ENCODE data around the gene GABPB1. TPM values are rescaled to one million over a fixed set of nuclear protein-coding genes. Genes with fewer than 3 reads are reported as not detected.

Gene GABPB1
- total RNA-seq, 1 donor from 2014 or later = 8.1 TPM

GRCh38 chr15:50277370-50277769 lies 77.6 kb downstream of the GABPB1 start:
- intact Hi-C loops (cut with micrococcal nuclease) = no loop called here
- Histone ChIP-seq H3K9me3 (replicated peaks) (no peaks in the 10 kb centered on the region), H3K27ac (replicated peaks) (no peak overlapping the region), H3K36me3 (peaks cover 8% of the 10 kb centered on the region), H3K4me3 (no peak overlapping the region), H3K27me3 (ENCODE audit: low read depth) (no peaks in the 10 kb centered on the region), H3K4me1 (no peaks in the 10 kb centered on the region)
- TF ChIP-seq CTCF (IDR thresholded peaks at IDR 0.05; ENCODE audit: borderline replicate concordance) = no peak
- DNase-seq = no peak

- TF ChIP-seq CTCF (IDR thresholded peaks at IDR 0.05; ENCODE audit: borderline replicate concordance) = no peak
- Histone ChIP-seq H3K27me3 (ENCODE audit: low read depth) (no peaks in the 10 kb centered on the region), H3K27ac (replicated peaks) (no peak overlapping the region), H3K36me3 (peaks cover 8% of the 10 kb centered on the region), H3K4me3 (no peak overlapping the region), H3K9me3 (replicated peaks) (no peaks in the 10 kb centered on the region), H3K4me1 (no peaks in the 10 kb centered on the region)
- intact Hi-C loops (cut with micrococcal nuclease) = no loop called here
- DNase-seq = no peak
Measured at GRCh38 chr15:50275908-50276307, 79.1 kb downstream of the GABPB1 start.

GRCh38 chr15:50275091-50275490 lies 79.9 kb downstream of the GABPB1 start:
- Histone ChIP-seq H3K9me3 (replicated peaks) (no peaks in the 10 kb centered on the region), H3K36me3 (peaks cover 8% of the 10 kb centered on the region), H3K27me3 (ENCODE audit: low read depth) (no peaks in the 10 kb centered on the region), H3K4me3 (no peak overlapping the region), H3K27ac (replicated peaks) (no peak overlapping the region), H3K4me1 (no peaks in the 10 kb centered on the region)
- no peak for TF ChIP-seq CTCF (IDR thresholded peaks at IDR 0.05; ENCODE audit: borderline replicate concordance)
- no peak for DNase-seq
- intact Hi-C loops (cut with micrococcal nuclease) = no loop called here

- TF ChIP-seq CTCF (IDR thresholded peaks at IDR 0.05; ENCODE audit: borderline replicate concordance) = no peak
- no peaks in the 10 kb centered on the region for H3K9me3 ChIP-seq (replicated peaks)
- intact Hi-C loops (cut with micrococcal nuclease) = no loop called here
Measured at GRCh38 chr15:50267577-50267976, 87.4 kb downstream of the GABPB1 start.

GRCh38 chr15:50265620-50266019 lies 89.4 kb downstream of the GABPB1 start, which contains the start of gene HDC:
TSS of gene HDC (minus strand) at chr15:50265726. CDS start at chr15:50265623, 103 bp downstream.
- Histone ChIP-seq H3K27me3 (ENCODE audit: low read depth) (peaks cover 50% of the 10 kb centered on the region), H3K27ac (replicated peaks) (no peak within 1 kb of the TSS), H3K36me3 (no peaks in the 10 kb centered on the region), H3K4me3 (no peak within 1 kb of the TSS), H3K4me1 (no peaks in the 10 kb centered on the region), H3K9me3 (replicated peaks) (no peaks in the 10 kb centered on the region)
- TF ChIP-seq CTCF (IDR thresholded peaks at IDR 0.05; ENCODE audit: borderline replicate concordance) = no peak
- intact Hi-C loops (cut with micrococcal nuclease) = no loop called here
- DNase-seq = no peak

More at GRCh38 chr15:50267577-50267976, 87.4 kb downstream of the GABPB1 start:
- Histone ChIP-seq H3K27ac (replicated peaks) (no peak overlapping the region), H3K27me3 (ENCODE audit: low read depth) (peaks cover 47% of the 10 kb centered on the region), H3K36me3 (no peaks in the 10 kb centered on the region), H3K4me3 (no peak overlapping the region), H3K4me1 (no peaks in the 10 kb centered on the region)
- no peak for DNase-seq

Measured in left ventricle myocardium inferior (tissue), 1 donor.